EH (cell line): ENCODE measurements around the gene PHGDH.
"Not testable (repeated sequence)": the region's sequence is repeated elsewhere in the genome, so short reads cannot be mapped to it uniquely, and the experiment has no call there.

Experiments
- DNase-seq: peaks from one replicate; pipeline ENCODE4 v3.0.0-alpha.2; 2015; ENCODE audit warnings: low read depth

PHGDH gene

GRCh38 chr1:119700326-119700725 is 11.4 kb upstream of the PHGDH start:
- no peak for DNase-seq

GRCh38 chr1:119701659-119702058 is 10.1 kb upstream of the PHGDH start:
- DNase-seq, result no peak

GRCh38 chr1:119702384-119702783 is 9.3 kb upstream of the PHGDH start:
- DNase-seq, result peak; percentile 83

GRCh38 chr1:119703666-119704450 is 7.9 kb upstream of the PHGDH start:
- DNase-seq, result no peak

GRCh38 chr1:119706599-119706998 is 5.1 kb upstream of the PHGDH start:
- DNase-seq, result not testable (repeated sequence)

GRCh38 chr1:119711356-119711803 is 354 bp upstream of the PHGDH start:
- not testable (repeated sequence) for DNase-seq

- DNase-seq, result peak; percentile 97
These were observed 756 bp downstream of the PHGDH start for GRCh38 chr1:119712342-119713038.

GRCh38 chr1:119713039-119713748 is 1.5 kb downstream of the PHGDH start:
- peak; percentile 61 for DNase-seq

- DNase-seq, result peak; percentile 33
These were observed 2.2 kb downstream of the PHGDH start for GRCh38 chr1:119713749-119714456.

GRCh38 chr1:119714583-119714982 is 2.8 kb downstream of the PHGDH start:
- DNase-seq, result no peak

GRCh38 chr1:119715542-119715941 is 3.8 kb downstream of the PHGDH start:
- peak; percentile 44 for DNase-seq

- DNase-seq, result no peak
These were observed 6.7 kb downstream of the PHGDH start for GRCh38 chr1:119718409-119718808.

- DNase-seq, result no peak
These were observed 7.2 kb downstream of the PHGDH start for GRCh38 chr1:119718972-119719371.

- DNase-seq, result peak; percentile 62
These were observed 9.2 kb downstream of the PHGDH start for GRCh38 chr1:119720866-119721440.

GRCh38 chr1:119721896-119722295 is 10.2 kb downstream of the PHGDH start:
- no peak for DNase-seq

- DNase-seq, result no peak
These were observed 13.0 kb downstream of the PHGDH start for GRCh38 chr1:119724611-119725218.

GRCh38 chr1:119725626-119726025 is 13.9 kb downstream of the PHGDH start:
- DNase-seq, result no peak

GRCh38 chr1:119727991-119728390 is 16.3 kb downstream of the PHGDH start:
- no peak for DNase-seq

GRCh38 chr1:119729044-119729443 is 17.3 kb downstream of the PHGDH start:
- DNase-seq, result no peak

- DNase-seq, result no peak
These were observed 19.3 kb downstream of the PHGDH start for GRCh38 chr1:119731060-119731459.

GRCh38 chr1:119731741-119732430 is 20.2 kb downstream of the PHGDH start:
- DNase-seq, result no peak
